HEK293 (cell line): ENCODE data around the gene PTPDC1.
A peak's percentile ranks its signal among the peaks of the same experiment; 100 is the strongest.

Experiments
- CTCF ChIA-PET: fragments of 350-600 bp; formaldehyde crosslinking; extraction: SDS; loops from one replicate; lab custom pipeline; 2021; ENCODE audit warnings: antibody characterized with exemption; lab: Yijun Ruan, JAX
- POLR2A ChIA-PET: fragments of 300-600 bp; formaldehyde crosslinking; extraction: SDS; loops from one replicate; lab custom pipeline; 2020; ENCODE audit warnings: antibody characterized with exemption, inconsistent platforms; lab: Yijun Ruan, JAX
- H3K27ac ChIP-seq: fragments of 200-500 bp; sonication (Bioruptor generic); 2 replicates; pipeline ENCODE4 v1.5.1; 2014; ENCODE audit warnings: low read depth, low read length, control low read depth, inconsistent platforms; ENCODE audit errors: extremely low read depth
- H3K36me3 ChIP-seq, 2 experiments: fragments of 200-500 bp in 1 of 2; sonication (Bioruptor generic) in 1 of 2; 1 replicate in 1 of 2; 2 replicates in 1 of 2; pipeline ENCODE4 v1.5.1; 2014 to 2017; ENCODE audit warnings: inconsistent platforms in 2 of 2, low read length in 2 of 2; ENCODE audit not compliant: control insufficient read depth in 2 of 2, insufficient read depth in 1 of 2
- H3K4me1 ChIP-seq: fragments of 200-500 bp; sonication (Bioruptor generic); 2 replicates; pipeline ENCODE4 v1.5.1; 2014; ENCODE audit warnings: mild to moderate bottlenecking, low read length, inconsistent platforms; ENCODE audit not compliant: control insufficient read depth, insufficient read depth
- H3K4me3 ChIP-seq: 2 replicates; pipeline ENCODE4 v1.5.1; 2011; ENCODE audit warnings: low read depth, mild to moderate bottlenecking, control low read depth, low read length, moderate library complexity
- H3K9me3 ChIP-seq: fragments of 200-500 bp; sonication (Bioruptor generic); 2 replicates; pipeline ENCODE4 v1.5.1; 2014; ENCODE audit warnings: low read depth, low read length, inconsistent platforms; ENCODE audit not compliant: control insufficient read depth, insufficient read depth
- BCL11A ChIP-seq: fragments of 450-650 bp; formaldehyde crosslinking; IDR thresholded peaks from 2 replicates; pipeline ENCODE4 v1.5.1; 2016; ENCODE audit warnings: low read depth, missing biosample characterization, missing genetic modification characterization
- BCL11B ChIP-seq: fragments of 450-650 bp; formaldehyde crosslinking; IDR thresholded peaks from 2 replicates; pipeline ENCODE4 v1.5.1; 2016; ENCODE audit warnings: low read depth, missing biosample characterization, missing genetic modification characterization
- EGR2 ChIP-seq: fragments of 450-650 bp; formaldehyde crosslinking; IDR thresholded peaks from 2 replicates; pipeline ENCODE4 v1.5.1; 2016; ENCODE audit warnings: low read depth, missing biosample characterization, missing genetic modification characterization
- FEZF1 ChIP-seq: fragments of 450-650 bp; formaldehyde crosslinking; IDR thresholded peaks from 2 replicates; pipeline ENCODE4 v1.5.1; 2016; ENCODE audit warnings: missing biosample characterization, missing genetic modification characterization
- GLI2 ChIP-seq: fragments of 450-650 bp; formaldehyde crosslinking; IDR thresholded peaks from 2 replicates; pipeline ENCODE4; 2017; ENCODE audit warnings: missing biosample characterization, missing genetic modification characterization, low read depth, borderline replicate concordance
- PRDM6 ChIP-seq: fragments of 450-650 bp; formaldehyde crosslinking; IDR thresholded peaks from 2 replicates; pipeline ENCODE4 v1.5.1; 2017; ENCODE audit warnings: missing biosample characterization, missing genetic modification characterization
- SCRT2 ChIP-seq: fragments of 450-650 bp; formaldehyde crosslinking; IDR thresholded peaks from 2 replicates; pipeline ENCODE4 v1.5.1; 2016; ENCODE audit warnings: missing biosample characterization, missing genetic modification characterization
- SP2 ChIP-seq: fragments of 450-650 bp; formaldehyde crosslinking; IDR thresholded peaks from 2 replicates; pipeline ENCODE4 v1.5.1; 2016; ENCODE audit warnings: missing biosample characterization, missing genetic modification characterization
- TCF7L2 ChIP-seq: IDR thresholded peaks from 2 replicates; pipeline ENCODE4 v1.6.1; 2011; ENCODE audit warnings: low read depth, mild to moderate bottlenecking, inconsistent platforms, low read length, moderate library complexity, borderline replicate concordance
- ZNF19 ChIP-seq: fragments of 450-650 bp; formaldehyde crosslinking; IDR thresholded peaks from 2 replicates; pipeline ENCODE4; 2016; ENCODE audit warnings: missing biosample characterization, missing genetic modification characterization, low read depth
- ZNF354C ChIP-seq: fragments of 450-650 bp; formaldehyde crosslinking; IDR thresholded peaks from 2 replicates; pipeline ENCODE4 v1.5.1; 2016; ENCODE audit warnings: missing biosample characterization, missing genetic modification characterization, low read depth, borderline replicate concordance
- ZNF555 ChIP-seq: fragments of 450-650 bp; formaldehyde crosslinking; conservative IDR thresholded peaks from 2 replicates; pipeline ENCODE4 v1.5.1; 2017; ENCODE audit warnings: missing biosample characterization, mild to moderate bottlenecking, missing genetic modification characterization, inconsistent platforms
- ZNF707 ChIP-seq: fragments of 450-650 bp; formaldehyde crosslinking; IDR thresholded peaks from 2 replicates; pipeline ENCODE4 v1.5.1; 2016; ENCODE audit warnings: missing biosample characterization, missing genetic modification characterization
- ZSCAN30 ChIP-seq: fragments of 450-650 bp; IDR thresholded peaks from 2 replicates; pipeline ENCODE4 v1.5.1; 2018; ENCODE audit warnings: missing biosample characterization, mild to moderate bottlenecking, missing genetic modification characterization, moderate library complexity
- ZXDB ChIP-seq: fragments of 450-650 bp; formaldehyde crosslinking; IDR thresholded peaks from 2 replicates; pipeline ENCODE4 v1.5.1; 2016; ENCODE audit warnings: missing biosample characterization, missing genetic modification characterization
- TF ChIP-seq, protein P1 (sequence below): fragments of 450-650 bp; formaldehyde crosslinking; conservative IDR thresholded peaks from 2 replicates; pipeline ENCODE4 v1.5.1; 2016; ENCODE audit warnings: low read depth, missing biosample characterization, missing genetic modification characterization

The PTPDC1 gene

GRCh38 chr9:94097788-94098414 is 13.6 kb downstream of the PTPDC1 start:
- no peak for TF ChIP-seq EGR2
- no peak for TF ChIP-seq BCL11A (tag by site-specific recombination)
- TF ChIP-seq ZNF19 (tag by site-specific recombination): no peak
- no peak for TF ChIP-seq ZNF354C (tag by site-specific recombination)
- 0 out of 2 replicates have a peak, but pooled peaks have one; percentile 22 for TF ChIP-seq SCRT2 (tag by site-specific recombination)
- TF ChIP-seq BCL11B (tag by site-specific recombination): no peak
- Histone ChIP-seq H3K27ac (no peak overlapping the region), H3K4me3 (no peak overlapping the region), H3K4me1 (no peaks in the 10 kb centered on the region), H3K9me3 (no peaks in the 10 kb centered on the region), H3K36me3 (peaks cover 0 to 24% of the 10 kb centered on the region in 2 experiments; a peak in 2 of 3 replicates)
- ChIA-PET POLR2A (no interaction called here), CTCF (interaction anchor here (1.0 kb wide), 1 partner anchor 11 kb away, joined by 3 read pairs; no protein-coding TSS in a partner anchor)

DNA sequence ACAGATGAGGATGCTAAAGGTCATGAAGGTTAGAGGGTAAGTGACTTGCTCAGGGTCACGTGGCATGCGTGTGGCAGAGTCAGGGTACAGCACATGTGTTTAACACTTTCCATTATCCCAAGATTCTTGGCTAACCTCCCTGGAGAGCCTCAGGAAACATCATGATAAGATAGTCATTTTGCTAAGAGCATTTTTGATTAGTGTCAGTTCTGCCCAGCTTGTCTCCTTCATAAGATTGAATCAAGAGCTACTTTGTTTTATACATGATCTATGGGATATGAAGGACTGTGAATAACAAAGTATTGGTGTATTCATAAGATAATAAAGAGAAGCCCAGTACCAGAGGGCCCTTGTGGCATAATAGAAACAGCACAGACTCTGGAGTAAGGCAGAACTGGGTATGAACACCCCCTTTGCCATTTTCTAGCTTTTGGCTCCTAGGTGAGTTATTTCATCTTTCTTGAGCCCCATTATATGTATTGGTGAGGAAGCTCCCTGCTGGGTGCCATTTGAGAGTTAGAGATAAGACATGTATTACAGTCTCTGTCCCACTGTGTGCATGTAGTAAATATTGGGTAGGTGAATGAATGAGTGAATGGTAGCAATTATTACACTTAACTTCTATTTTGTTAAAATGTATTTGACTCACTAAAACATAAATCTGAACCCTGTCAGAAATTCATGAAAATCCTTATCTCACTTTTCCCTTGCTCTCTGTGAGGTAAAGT is 16.1 kb downstream of the PTPDC1 start:
- peaks cover 0 to 37% of the 10 kb centered on the region in 2 experiments; a peak in 2 of 3 replicates for H3K36me3 ChIP-seq
- H3K9me3 ChIP-seq: no peaks in the 10 kb centered on the region
- no peak overlapping the region for H3K4me3 ChIP-seq
- peak; percentile 28; the same call in 1 of the 2 replicates for TF ChIP-seq PRDM6
- 0 out of 2 replicates have a peak, but pooled peaks have one; percentile 19 for TF ChIP-seq FEZF1 (tag by site-specific recombination)
- TF ChIP-seq ZNF555 (tag by site-specific recombination): no peak
- ChIA-PET POLR2A (no interaction called here), CTCF (interaction anchor here (0.6 to 1.0 kb wide), 2 partner anchors 19 to 113 kb away, joined by 3 to 4 read pairs; no protein-coding TSS in a partner anchor)
- H3K4me1 ChIP-seq: no peaks in the 10 kb centered on the region
- no peak overlapping the region for H3K27ac ChIP-seq

GRCh38 chr9:94101162-94101853 is 17.0 kb downstream of the PTPDC1 start:
- POLR2A ChIA-PET: no interaction called here
- no peak overlapping the region for H3K4me3 ChIP-seq
- CTCF ChIA-PET: interaction anchor here (0.6 to 1.2 kb wide), 2 partner anchors 69 to 122 kb away, joined by 3 to 4 read pairs; no protein-coding TSS in a partner anchor

More at GRCh38 chr9:94101162-94101853, 17.0 kb downstream of the PTPDC1 start:
- TF ChIP-seq GLI2 (no peak), ZNF707 (tag by site-specific recombination) (no peak), SP2 (tag by site-specific recombination) (no peak), TCF7L2 (no peak), ZSCAN30 (no peak), ZXDB (tag by site-specific recombination) (no peak)
- TF ChIP-seq, protein P1, sequence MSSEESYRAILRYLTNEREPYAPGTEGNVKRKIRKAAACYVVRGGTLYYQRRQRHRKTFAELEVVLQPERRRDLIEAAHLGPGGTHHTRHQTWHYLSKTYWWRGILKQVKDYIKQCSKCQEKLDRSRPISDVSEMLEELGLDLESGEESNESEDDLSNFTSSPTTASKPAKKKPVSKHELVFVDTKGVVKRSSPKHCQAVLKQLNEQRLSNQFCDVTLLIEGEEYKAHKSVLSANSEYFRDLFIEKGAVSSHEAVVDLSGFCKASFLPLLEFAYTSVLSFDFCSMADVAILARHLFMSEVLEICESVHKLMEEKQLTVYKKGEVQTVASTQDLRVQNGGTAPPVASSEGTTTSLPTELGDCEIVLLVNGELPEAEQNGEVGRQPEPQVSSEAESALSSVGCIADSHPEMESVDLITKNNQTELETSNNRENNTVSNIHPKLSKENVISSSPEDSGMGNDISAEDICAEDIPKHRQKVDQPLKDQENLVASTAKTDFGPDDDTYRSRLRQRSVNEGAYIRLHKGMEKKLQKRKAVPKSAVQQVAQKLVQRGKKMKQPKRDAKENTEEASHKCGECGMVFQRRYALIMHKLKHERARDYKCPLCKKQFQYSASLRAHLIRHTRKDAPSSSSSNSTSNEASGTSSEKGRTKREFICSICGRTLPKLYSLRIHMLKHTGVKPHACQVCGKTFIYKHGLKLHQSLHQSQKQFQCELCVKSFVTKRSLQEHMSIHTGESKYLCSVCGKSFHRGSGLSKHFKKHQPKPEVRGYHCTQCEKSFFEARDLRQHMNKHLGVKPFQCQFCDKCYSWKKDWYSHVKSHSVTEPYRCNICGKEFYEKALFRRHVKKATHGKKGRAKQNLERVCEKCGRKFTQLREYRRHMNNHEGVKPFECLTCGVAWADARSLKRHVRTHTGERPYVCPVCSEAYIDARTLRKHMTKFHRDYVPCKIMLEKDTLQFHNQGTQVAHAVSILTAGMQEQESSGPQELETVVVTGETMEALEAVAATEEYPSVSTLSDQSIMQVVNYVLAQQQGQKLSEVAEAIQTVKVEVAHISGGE (tag by site-specific recombination): no peak
- no peaks in the 10 kb centered on the region for H3K9me3 ChIP-seq
- peaks cover 0 to 36% of the 10 kb centered on the region in 2 experiments; a peak in 2 of 3 replicates for H3K36me3 ChIP-seq
- no peaks in the 10 kb centered on the region for H3K4me1 ChIP-seq
- H3K27ac ChIP-seq: no peak overlapping the region
